Measurements from ENCODE around the gene DRD5.
"Not testable (repeated sequence)": the region's sequence is repeated elsewhere in the genome, so short reads cannot be mapped to it uniquely, and the experiment has no call there.

DRD5 gene

GRCh38 chr4:9792381-9792780 is 10.9 kb downstream of the DRD5 start:
- ATAC-seq, result no peak
- H3K4me3 Mint-ChIP-seq, result no peak overlapping the region
- H3K9me3 Mint-ChIP-seq, result no peaks in the 10 kb centered on the region
- no peaks in the 10 kb centered on the region for H3K36me3 Mint-ChIP-seq
- H3K27ac Mint-ChIP-seq, result no peak overlapping the region
- no peaks in the 10 kb centered on the region for H3K4me1 Mint-ChIP-seq
- DNase-seq (ENCODE audit: low spot score in 2 of 2), result no peak

GRCh38 chr4:9796641-9797040 is 15.2 kb downstream of the DRD5 start:
- H3K4me1 Mint-ChIP-seq; ATAC-seq; DNase-seq (ENCODE audit: low spot score in 2 of 2); H3K27ac Mint-ChIP-seq; H3K9me3 Mint-ChIP-seq; H3K36me3 Mint-ChIP-seq; H3K4me3 Mint-ChIP-seq: not testable (repeated sequence)

- DNase-seq (ENCODE audit: low spot score in 2 of 2) (no peak), ATAC-seq (no peak)
- Mint-ChIP-seq H3K27ac (no peak overlapping the region), H3K4me3 (no peak overlapping the region), H3K36me3 (no peaks in the 10 kb centered on the region), H3K4me1 (no peaks in the 10 kb centered on the region), H3K9me3 (no peaks in the 10 kb centered on the region)
Observed at GRCh38 chr4:9800848-9801247, 19.4 kb downstream of the DRD5 start.

- Mint-ChIP-seq H3K36me3 (no peaks in the 10 kb centered on the region), H3K4me3 (no peak overlapping the region), H3K9me3 (no peaks in the 10 kb centered on the region), H3K4me1 (no peaks in the 10 kb centered on the region), H3K27ac (no peak overlapping the region)
- ATAC-seq, result no peak
- no peak for DNase-seq (ENCODE audit: low spot score in 2 of 2)
Observed at GRCh38 chr4:9804918-9805317, 23.5 kb downstream of the DRD5 start.

GRCh38 chr4:9808077-9808476 is 26.6 kb downstream of the DRD5 start:
- no peak for DNase-seq (ENCODE audit: low spot score in 2 of 2)

DNA sequence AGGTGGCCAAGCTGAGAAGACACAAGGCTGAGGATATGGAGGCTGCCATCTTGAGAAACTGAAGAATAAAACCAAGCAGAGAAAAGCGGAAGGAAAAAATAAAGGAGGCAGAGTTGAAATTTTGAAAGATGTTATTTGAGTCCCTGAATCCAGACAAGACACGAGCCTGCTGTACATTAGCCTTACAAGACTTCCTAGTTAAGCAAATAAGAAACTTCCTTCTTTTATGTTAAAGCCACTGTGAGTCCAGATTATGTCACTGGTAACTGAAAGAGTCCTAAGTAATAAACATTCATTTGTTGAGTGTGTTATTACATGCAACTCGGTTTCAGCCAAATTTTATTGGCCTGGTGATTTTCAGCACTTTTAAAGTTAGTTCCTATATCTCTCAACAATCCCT is 30.4 kb downstream of the DRD5 start:
- Mint-ChIP-seq H3K9me3 (no peaks in the 10 kb centered on the region), H3K4me1 (no peaks in the 10 kb centered on the region), H3K4me3 (no peak overlapping the region), H3K27ac (no peak overlapping the region), H3K36me3 (no peaks in the 10 kb centered on the region)
- DNase-seq (ENCODE audit: low spot score in 2 of 2) (no peak), ATAC-seq (no peak)

More at GRCh38 chr4:9808077-9808476, 26.6 kb downstream of the DRD5 start:
- Mint-ChIP-seq H3K4me3 (no peak overlapping the region), H3K9me3 (no peaks in the 10 kb centered on the region), H3K27ac (no peak overlapping the region), H3K36me3 (no peaks in the 10 kb centered on the region), H3K4me1 (no peaks in the 10 kb centered on the region)
- no peak for ATAC-seq

DNA sequence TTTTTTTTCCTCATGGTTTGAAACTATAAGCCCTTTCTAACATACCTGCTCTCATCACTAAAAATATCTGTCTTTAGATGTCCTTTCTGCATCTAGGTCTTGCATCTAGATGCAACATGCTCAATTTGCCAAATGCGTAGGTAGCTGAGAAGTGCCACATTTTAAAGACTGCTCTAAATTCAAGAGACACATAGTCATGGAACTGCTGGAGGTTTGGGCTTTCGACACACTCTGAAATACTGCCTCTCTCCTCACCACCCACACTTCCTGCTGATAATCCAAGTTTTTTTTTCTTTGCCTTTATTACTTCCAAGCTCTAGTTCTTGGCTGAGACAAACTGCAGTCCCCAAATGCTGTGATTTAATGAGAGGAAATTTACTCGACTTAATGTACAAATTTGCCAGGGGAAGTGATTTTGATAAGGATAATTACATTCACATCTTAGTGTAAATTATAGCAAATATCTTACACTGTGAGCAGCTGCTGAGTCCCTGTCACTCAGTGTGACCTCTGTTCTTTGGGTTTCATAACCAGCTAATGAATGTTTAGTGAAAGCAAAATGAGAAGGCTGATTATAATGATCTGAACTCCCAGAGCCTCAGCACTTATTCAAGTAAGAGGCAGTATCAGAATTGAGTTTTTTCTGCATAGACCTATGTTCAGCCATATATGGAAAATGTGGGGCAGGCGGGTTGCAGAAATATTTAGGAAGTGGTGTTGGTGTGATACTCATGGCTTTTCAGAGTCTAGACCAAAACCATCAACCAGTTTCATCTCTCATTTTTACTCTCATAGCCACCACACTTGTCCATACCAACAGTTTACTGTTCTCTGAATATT is 31.3 kb downstream of the DRD5 start:
- H3K4me3 Mint-ChIP-seq, result no peak overlapping the region
- peak; percentile 87 for ATAC-seq

DNA sequence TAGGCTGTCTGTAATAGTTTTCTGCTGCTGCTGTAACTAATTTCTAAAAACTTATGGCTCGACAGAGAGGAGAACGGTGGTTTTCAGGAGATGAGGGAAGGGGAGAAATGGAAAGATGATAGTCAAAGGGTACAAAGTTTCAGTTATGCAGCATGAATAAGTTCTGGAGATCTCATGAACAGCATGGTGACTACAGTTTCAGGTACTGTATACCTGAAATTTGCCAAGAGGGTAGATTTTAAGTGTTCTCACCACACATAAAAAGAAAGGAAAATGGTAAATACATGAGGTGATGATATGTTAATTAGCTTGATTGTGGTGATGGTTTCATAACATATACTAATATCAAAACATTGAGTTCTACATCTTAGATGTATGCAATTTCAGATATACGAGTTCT is 34.9 kb downstream of the DRD5 start:
- Mint-ChIP-seq H3K9me3 (peaks cover 2% of the 10 kb centered on the region), H3K4me1 (no peaks in the 10 kb centered on the region), H3K36me3 (no peaks in the 10 kb centered on the region), H3K27ac (no peak overlapping the region), H3K4me3 (no peak overlapping the region)
- ATAC-seq, result peak; percentile 9
- DNase-seq (ENCODE audit: low spot score in 2 of 2), result no peak

More for the DNA sequence above, 31.3 kb downstream of the DRD5 start:
- DNase-seq (ENCODE audit: low spot score in 2 of 2), result peak in 1 of 2 donors; percentile 54
- H3K4me1 Mint-ChIP-seq, result no peaks in the 10 kb centered on the region
- H3K9me3 Mint-ChIP-seq, result peaks cover 2% of the 10 kb centered on the region
- H3K27ac Mint-ChIP-seq, result no peak overlapping the region
- H3K36me3 Mint-ChIP-seq, result no peaks in the 10 kb centered on the region

DNA sequence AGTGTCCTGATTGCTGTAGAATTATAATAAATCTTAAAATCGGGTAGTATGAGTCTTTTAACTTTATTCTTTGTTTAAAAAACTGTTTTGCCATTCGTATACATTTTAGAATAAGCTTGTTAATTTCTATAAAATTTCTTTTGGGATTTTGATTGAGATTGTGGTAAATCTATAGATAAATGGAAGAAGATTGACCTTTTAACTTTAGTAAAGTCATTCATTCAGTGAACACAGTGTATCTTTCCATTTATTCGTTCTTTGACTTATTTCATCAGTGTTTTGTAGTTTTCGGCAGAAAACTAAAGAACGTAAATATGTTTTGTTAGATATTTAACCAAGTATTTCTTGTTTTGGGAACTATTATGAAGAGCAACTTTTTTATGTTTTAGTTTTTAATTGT is 38.9 kb downstream of the DRD5 start:
- peaks cover 2% of the 10 kb centered on the region for H3K9me3 Mint-ChIP-seq
- H3K27ac Mint-ChIP-seq, result no peak overlapping the region
- DNase-seq (ENCODE audit: low spot score in 2 of 2), result no peak
- H3K4me1 Mint-ChIP-seq, result peaks cover 6% of the 10 kb centered on the region
- ATAC-seq, result no peak
- no peaks in the 10 kb centered on the region for H3K36me3 Mint-ChIP-seq
- no peak overlapping the region for H3K4me3 Mint-ChIP-seq

GRCh38 chr4:9825049-9825448 is 43.6 kb downstream of the DRD5 start:
- Mint-ChIP-seq H3K4me1 (peaks cover 11% of the 10 kb centered on the region), H3K4me3 (no peak overlapping the region), H3K36me3 (no peaks in the 10 kb centered on the region), H3K27ac (no peak overlapping the region), H3K9me3 (no peaks in the 10 kb centered on the region)
- DNase-seq (ENCODE audit: low spot score in 2 of 2), result peak in 1 of 2 donors; percentile 53
- peak; percentile 96 for ATAC-seq

- DNase-seq (ENCODE audit: low spot score in 2 of 2) (no peak), ATAC-seq (no peak)
- peaks cover 11% of the 10 kb centered on the region for H3K4me1 Mint-ChIP-seq
- H3K36me3 Mint-ChIP-seq, result no peaks in the 10 kb centered on the region
- no peaks in the 10 kb centered on the region for H3K9me3 Mint-ChIP-seq
- H3K4me3 Mint-ChIP-seq, result no peak overlapping the region
- H3K27ac Mint-ChIP-seq, result no peak overlapping the region
Observed at GRCh38 chr4:9826551-9826950, 45.1 kb downstream of the DRD5 start.

GRCh38 chr4:9832640-9833039 is 51.2 kb downstream of the DRD5 start:
- H3K4me3 Mint-ChIP-seq, result no peak overlapping the region
- H3K36me3 Mint-ChIP-seq, result no peaks in the 10 kb centered on the region

GRCh38 chr4:9833421-9833820 is 52.0 kb downstream of the DRD5 start:
- H3K4me1 Mint-ChIP-seq, result no peaks in the 10 kb centered on the region
- no peak for DNase-seq (ENCODE audit: low spot score in 2 of 2)
- no peak overlapping the region for H3K27ac Mint-ChIP-seq
- no peaks in the 10 kb centered on the region for H3K9me3 Mint-ChIP-seq
- no peaks in the 10 kb centered on the region for H3K36me3 Mint-ChIP-seq
- H3K4me3 Mint-ChIP-seq, result no peak overlapping the region
- no peak for ATAC-seq

More at GRCh38 chr4:9832640-9833039, 51.2 kb downstream of the DRD5 start:
- no peaks in the 10 kb centered on the region for H3K9me3 Mint-ChIP-seq
- no peak for DNase-seq (ENCODE audit: low spot score in 2 of 2)
- H3K4me1 Mint-ChIP-seq, result no peaks in the 10 kb centered on the region
- no peak overlapping the region for H3K27ac Mint-ChIP-seq
- no peak for ATAC-seq

Measured in stimulated activated effector memory CD8-positive, alpha-beta T cell treated with anti-CD3 and anti-CD28 coated beads, Interleukin-12 subunit alpha, Interleukin-12 subunit beta, amount 100 ng/mL, for 72 hours (primary cell).